HFF-Myc (cell line): ENCODE results near the gene GRK4.
"Not testable (repeated sequence)": the region's sequence is repeated elsewhere in the genome, so short reads cannot be mapped to it uniquely, and the experiment has no call there.

Source experiments
- DNase-seq: peaks from one replicate; pipeline ENCODE4 v3.0.0-alpha.2; 2011; ENCODE audit warnings: low read depth; ENCODE audit errors: extremely low read depth
- H3K4me3 ChIP-seq: replicated peaks from 2 replicates; pipeline ENCODE4 v1.5.1; 2011; ENCODE audit warnings: low read depth, mild to moderate bottlenecking, control low read depth, low read length
- TF ChIP-seq, protein P1 (sequence below): IDR thresholded peaks from 2 replicates; pipeline ENCODE4 v1.5.1; 2012; ENCODE audit warnings: mild to moderate bottlenecking, low read depth, low read length, control low read depth; ENCODE audit errors: missing control alignments

GRK4 gene

DNA sequence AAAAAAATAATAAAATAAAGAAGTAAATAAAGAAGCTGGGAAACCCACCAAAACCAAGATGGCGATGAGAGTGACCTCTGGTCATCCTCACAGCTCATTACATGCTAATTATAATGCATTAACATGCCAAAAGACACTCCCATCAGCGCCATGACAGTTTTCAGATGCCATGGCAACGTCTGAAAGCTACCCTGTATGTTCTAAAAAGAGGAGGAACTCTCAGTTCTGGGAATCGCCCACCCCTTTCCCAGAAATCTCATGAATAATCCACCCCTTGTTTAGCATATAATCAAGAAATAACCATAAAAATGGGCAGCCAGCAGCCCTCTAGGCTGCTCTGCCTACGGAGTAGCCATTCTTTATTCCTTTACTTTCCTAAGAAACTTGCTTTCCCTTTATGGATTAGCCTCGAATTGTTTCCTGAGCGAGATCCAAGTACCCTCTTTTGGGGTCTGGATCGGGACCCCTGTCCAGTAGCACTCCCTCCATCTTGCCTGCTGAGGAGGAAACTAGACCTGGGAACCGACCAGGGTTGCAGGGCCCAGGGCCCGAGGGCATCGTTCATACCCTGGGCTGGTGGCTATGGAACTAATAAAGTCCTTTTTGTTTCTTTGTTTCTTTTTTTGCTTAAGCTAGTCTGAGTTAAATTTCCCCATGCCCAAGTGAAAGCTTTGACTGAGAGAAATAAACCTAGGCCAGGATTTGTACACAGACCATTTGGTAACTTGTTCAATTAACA, 80.1 kb downstream of the GRK4 start:
- no peak overlapping the region for H3K4me3 ChIP-seq
- TF ChIP-seq, protein P1, sequence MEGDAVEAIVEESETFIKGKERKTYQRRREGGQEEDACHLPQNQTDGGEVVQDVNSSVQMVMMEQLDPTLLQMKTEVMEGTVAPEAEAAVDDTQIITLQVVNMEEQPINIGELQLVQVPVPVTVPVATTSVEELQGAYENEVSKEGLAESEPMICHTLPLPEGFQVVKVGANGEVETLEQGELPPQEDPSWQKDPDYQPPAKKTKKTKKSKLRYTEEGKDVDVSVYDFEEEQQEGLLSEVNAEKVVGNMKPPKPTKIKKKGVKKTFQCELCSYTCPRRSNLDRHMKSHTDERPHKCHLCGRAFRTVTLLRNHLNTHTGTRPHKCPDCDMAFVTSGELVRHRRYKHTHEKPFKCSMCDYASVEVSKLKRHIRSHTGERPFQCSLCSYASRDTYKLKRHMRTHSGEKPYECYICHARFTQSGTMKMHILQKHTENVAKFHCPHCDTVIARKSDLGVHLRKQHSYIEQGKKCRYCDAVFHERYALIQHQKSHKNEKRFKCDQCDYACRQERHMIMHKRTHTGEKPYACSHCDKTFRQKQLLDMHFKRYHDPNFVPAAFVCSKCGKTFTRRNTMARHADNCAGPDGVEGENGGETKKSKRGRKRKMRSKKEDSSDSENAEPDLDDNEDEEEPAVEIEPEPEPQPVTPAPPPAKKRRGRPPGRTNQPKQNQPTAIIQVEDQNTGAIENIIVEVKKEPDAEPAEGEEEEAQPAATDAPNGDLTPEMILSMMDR: no peak
- DNase-seq: no peak

GRCh38 chr4:3044870-3045819, 81.8 kb downstream of the GRK4 start:
- TF ChIP-seq, protein P1: no peak
- no peak overlapping the region for H3K4me3 ChIP-seq
- no peak for DNase-seq

DNA sequence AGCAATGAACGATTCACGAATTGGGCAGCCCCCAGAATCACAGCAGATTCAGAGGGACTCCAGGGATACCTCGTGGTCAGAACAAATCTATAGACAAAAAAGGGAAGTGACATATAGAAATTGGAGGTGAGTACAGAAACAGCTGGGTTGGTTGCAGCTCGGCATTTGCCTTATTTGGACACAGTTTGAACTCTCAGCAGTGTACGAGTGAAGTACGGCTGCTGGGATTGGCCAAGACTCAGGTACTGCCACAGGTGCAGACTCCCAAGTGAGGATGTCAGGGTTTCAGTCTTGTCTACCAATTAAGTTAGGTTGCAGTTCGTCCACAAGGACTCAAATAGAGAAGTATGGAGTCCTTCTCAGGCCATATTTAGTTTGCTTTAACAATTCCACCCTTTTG, 82.8 kb downstream of the GRK4 start:
- TF ChIP-seq, protein P1: no peak
- no peak for DNase-seq

GRCh38 chr4:3046623-3047022, 83.3 kb downstream of the GRK4 start:
- H3K4me3 ChIP-seq: no peak overlapping the region
- TF ChIP-seq, protein P1: no peak
- DNase-seq: no peak

More for the DNA sequence above, 82.8 kb downstream of the GRK4 start:
- H3K4me3 ChIP-seq: no peak overlapping the region

DNA sequence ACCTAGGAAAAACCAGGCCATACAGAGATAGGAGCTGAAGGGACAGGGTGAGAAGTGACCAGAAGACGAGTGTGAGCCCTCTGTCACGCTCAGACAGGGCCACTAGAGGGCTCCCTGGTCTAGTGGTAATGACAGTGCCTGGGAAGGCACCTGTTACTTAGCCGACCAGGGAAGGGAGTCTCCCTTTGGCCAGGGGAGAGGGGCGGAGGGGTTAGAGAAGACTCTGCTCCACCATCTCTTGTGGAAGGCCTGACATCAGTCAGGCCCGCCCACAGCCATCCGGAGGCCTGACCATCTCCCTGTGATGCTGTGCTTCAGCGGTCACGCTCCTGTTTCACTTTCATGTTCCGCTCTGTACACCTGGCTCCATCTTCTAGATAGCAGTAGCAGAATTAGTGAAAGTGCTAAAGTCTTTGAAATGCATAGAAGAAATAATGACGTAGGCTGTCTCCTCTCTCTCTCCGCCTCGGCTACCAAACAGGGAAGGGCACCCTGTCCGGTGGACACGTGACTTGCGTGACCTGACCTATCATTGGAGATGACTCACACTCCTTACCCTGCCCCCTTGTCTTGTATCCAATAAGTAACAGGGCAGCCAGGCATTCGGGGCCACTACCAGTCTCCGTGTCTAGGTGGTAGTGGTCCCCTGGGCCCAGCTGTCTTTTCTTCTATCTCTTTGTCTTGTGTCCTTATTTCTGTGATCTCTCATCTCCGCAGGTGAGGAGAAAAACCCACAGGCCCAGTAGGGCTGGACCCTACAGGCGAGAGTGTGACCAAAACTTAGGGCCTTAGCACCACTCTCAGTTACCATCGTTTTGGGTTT, 84.3 kb downstream of the GRK4 start:
- TF ChIP-seq, protein P1: peak; percentile 76
- no peak for DNase-seq
- H3K4me3 ChIP-seq: no peak overlapping the region

GRCh38 chr4:3051141-3051897, 87.9 kb downstream of the GRK4 start:
- not testable (repeated sequence) for DNase-seq

More at GRCh38 chr4:3051141-3051897, 87.9 kb downstream of the GRK4 start:
- not testable (repeated sequence) for H3K4me3 ChIP-seq
